Activated B cell treated with CpG ODN at 0.5 μM for 24 hours (primary cell): ENCODE data around the gene TNK1. TPM values are rescaled to one million over a fixed set of nuclear protein-coding genes. Genes with fewer than 3 reads are reported as not detected.

Source experiments
- ATAC-seq: fragments of 200-7000 bp; cut with Tn5 transposase; one replicate; pipeline ENCODE4 v1.10.0; 2021; ENCODE audit warnings: low read depth, mild to moderate bottlenecking, moderate library complexity
- CTCF ChIA-PET: fragments of 350-600 bp; sonication (Branson Sonifier 250); formaldehyde crosslinking; loops from one replicate; lab custom pipeline; 2021; ENCODE audit warnings: antibody characterized with exemption; lab: Charles Lee
- POLR2A ChIA-PET: fragments of 350-600 bp; sonication (Branson Sonifier 250); formaldehyde crosslinking; loops from one replicate; lab custom pipeline; 2021; ENCODE audit warnings: antibody characterized with exemption; lab: Charles Lee
- DNase-seq: peaks from one replicate; pipeline ENCODE4 v3.0.0; 2022
- H3K27ac Mint-ChIP-seq: one replicate; pipeline ENCODE4 v1.8.0; 2020; ENCODE audit warnings: mixed read lengths
- H3K27me3 Mint-ChIP-seq: one replicate; pipeline ENCODE4 v1.8.0; 2021; ENCODE audit warnings: mixed read lengths
- H3K36me3 Mint-ChIP-seq: one replicate; pipeline ENCODE4 v1.8.0; 2021; ENCODE audit warnings: low read depth, mixed read lengths
- H3K4me1 Mint-ChIP-seq: one replicate; pipeline ENCODE4 v1.8.0; 2021; ENCODE audit warnings: mixed read lengths
- H3K4me3 Mint-ChIP-seq: one replicate; pipeline ENCODE4 v1.8.0; 2020; ENCODE audit warnings: mild to moderate bottlenecking, mixed read lengths
- H3K9me3 Mint-ChIP-seq: one replicate; pipeline ENCODE4 v1.8.0; 2020; ENCODE audit warnings: mixed read lengths
- CTCF ChIP-seq: fragments of 200-600 bp; IDR thresholded peaks from one replicate; pipeline ENCODE4 v1.8.0; 2022; ENCODE audit warnings: antibody characterized with exemption, mild to moderate bottlenecking
- intact Hi-C: fragments of 100-400 bp; cut with micrococcal nuclease; formaldehyde crosslinking; loops from one replicate; pipeline ENCODE4 v1.15.1; 2024
- total RNA-seq: library from RNA; stranded (reverse); gene quantifications from 2 replicates; pipeline ENCODE4 v1.2.3, GENCODE V29; 2022

Gene TNK1
- total RNA-seq, 1 donor from 2014 or later: 5.8 TPM

GRCh38 chr17:7421186-7421585 lies 40.3 kb downstream of the TNK1 start:
- Mint-ChIP-seq H3K27me3 (peaks cover 7% of the 10 kb centered on the region), H3K36me3 (no peaks in the 10 kb centered on the region), H3K27ac (no peak overlapping the region), H3K4me3 (no peak overlapping the region), H3K4me1 (no peaks in the 10 kb centered on the region), H3K9me3 (no peaks in the 10 kb centered on the region)
- DNase-seq (no peak), ATAC-seq (no peak)
- intact Hi-C loops: no loop called here
- TF ChIP-seq CTCF: no peak
- POLR2A ChIA-PET: interaction anchor here (0.9 kb wide), 1 partner anchor 17 kb away, joined by 4 read pairs; the partner anchor contains the start of gene TMEM256
- CTCF ChIA-PET: no interaction called here

GRCh38 chr17:7423679-7424078 lies 42.8 kb downstream of the TNK1 start:
- TF ChIP-seq CTCF: no peak
- ChIA-PET POLR2A (interaction anchor here (0.5 to 1.4 kb wide), 3 partner anchors 17 to 262 kb away, joined by 3 to 5 read pairs (median 3); no protein-coding TSS in a partner anchor), CTCF (interaction anchor here (1.8 kb wide), 1 partner anchor 13 kb away, joined by 6 read pairs; no protein-coding TSS in a partner anchor)
- DNase-seq: no peak
- Mint-ChIP-seq H3K4me3 (no peak overlapping the region), H3K9me3 (no peaks in the 10 kb centered on the region), H3K36me3 (no peaks in the 10 kb centered on the region), H3K27me3 (peaks cover 9% of the 10 kb centered on the region), H3K4me1 (no peaks in the 10 kb centered on the region), H3K27ac (no peak overlapping the region)
- ATAC-seq: no peak
- intact Hi-C loops: no loop called here

GRCh38 chr17:7425316-7425715 lies 44.4 kb downstream of the TNK1 start, which contains the start of gene SPEM2:
Gene SPEM2 (plus strand): TSS chr17:7425616. CDS start chr17:7425689, 73 bp downstream.
- H3K27me3 Mint-ChIP-seq: peaks cover 5% of the 10 kb centered on the region
- DNase-seq: no peak
- H3K4me1 Mint-ChIP-seq: no peaks in the 10 kb centered on the region
- CTCF ChIA-PET: no interaction called here
- H3K4me3 Mint-ChIP-seq: no peak within 1 kb of the TSS
- H3K27ac Mint-ChIP-seq: no peak within 1 kb of the TSS
- no peak for ATAC-seq
- POLR2A ChIA-PET: interaction anchor here (1.2 kb wide), 1 partner anchor 21 kb away, joined by 3 read pairs; the partner anchor contains the start of gene TMEM256
- intact Hi-C loops: no loop called here
- H3K9me3 Mint-ChIP-seq: no peaks in the 10 kb centered on the region
- no peak for TF ChIP-seq CTCF
- no peaks in the 10 kb centered on the region for H3K36me3 Mint-ChIP-seq

GRCh38 chr17:7425756-7426155 lies 44.9 kb downstream of the TNK1 start:
- no peaks in the 10 kb centered on the region for H3K36me3 Mint-ChIP-seq
- no peak overlapping the region for H3K4me3 Mint-ChIP-seq
- DNase-seq: no peak
- ChIA-PET POLR2A (interaction anchor here (1.2 kb wide), 1 partner anchor 22 kb away, joined by 3 read pairs; the partner anchor contains the start of gene TMEM256), CTCF (no interaction called here)
- TF ChIP-seq CTCF: no peak
- H3K9me3 Mint-ChIP-seq: no peaks in the 10 kb centered on the region
- no peak for ATAC-seq
- intact Hi-C loops: no loop called here
- no peaks in the 10 kb centered on the region for H3K4me1 Mint-ChIP-seq
- H3K27ac Mint-ChIP-seq: no peak overlapping the region
- peaks cover 5% of the 10 kb centered on the region for H3K27me3 Mint-ChIP-seq

- intact Hi-C loops: no loop called here
- no peak for DNase-seq
- Mint-ChIP-seq H3K9me3 (no peaks in the 10 kb centered on the region), H3K27me3 (peaks cover 5% of the 10 kb centered on the region), H3K36me3 (no peaks in the 10 kb centered on the region), H3K4me3 (no peak overlapping the region), H3K27ac (no peak overlapping the region), H3K4me1 (no peaks in the 10 kb centered on the region)
- ChIA-PET CTCF (no interaction called here), POLR2A (no interaction called here)
- no peak for ATAC-seq
- TF ChIP-seq CTCF: no peak
Observed at GRCh38 chr17:7426203-7426863, 45.4 kb downstream of the TNK1 start.
